Endothelial cell of umbilical vein (primary cell): ENCODE results near the gene EMCN. TPM values are rescaled to one million over a fixed set of nuclear protein-coding genes. Genes with fewer than 3 reads are reported as not detected.

ENCODE experiments used
- BruUV-seq: library from RNA; stranded (reverse); fragments of 400-500 nt; replicated peaks from 2 replicates; lab custom pipeline; 2021; lab: Mats Ljungman, UMichigan
- CTCF ChIA-PET: fragments of 300-600, 350-600 bp; sonication (Branson Sonifier 250); formaldehyde crosslinking; loops from one replicate; lab custom pipeline; 2021; ENCODE audit warnings: antibody characterized with exemption, inconsistent platforms; lab: Charles Lee
- POLR2A ChIA-PET: fragments of 300-600, 350-600 bp; sonication (Branson Sonifier 250); formaldehyde crosslinking; loops from one replicate; lab custom pipeline; 2021; ENCODE audit warnings: antibody characterized with exemption, inconsistent platforms; lab: Charles Lee
- DNase-seq: peaks from one replicate; pipeline ENCODE4 v3.0.0-alpha.2; 2011; ENCODE audit warnings: low read depth, low spot score
- FAIRE-seq: peaks from 2 replicates; lab custom pipeline; 2011; peaks lifted over from hg19 to GRCh38; lab: Jason Lieb, UNC
- H2AFZ ChIP-seq: 2 replicates; pipeline ENCODE4 v1.6.0; 2012; ENCODE audit warnings: low read depth, low read length, control low read depth, inconsistent platforms
- H3K27ac ChIP-seq: 2 replicates; pipeline ENCODE4 v1.5.1; 2011; ENCODE audit warnings: low read depth, mild to moderate bottlenecking, control low read depth, low read length, moderate library complexity; ENCODE audit not compliant: insufficient read depth
- H3K27me3 ChIP-seq, 2 experiments: 2 replicates each; pipeline versions ENCODE4 v1.6.0 to v1.6.1; 2011; ENCODE audit warnings: low read length in 2 of 2, mixed read lengths in 1 of 2; ENCODE audit not compliant: control insufficient read depth in 2 of 2, insufficient read depth in 2 of 2
- H3K36me3 ChIP-seq, 2 experiments: 2 replicates in 1 of 2; 3 replicates in 1 of 2; pipeline ENCODE4 v1.5.1; 2011; ENCODE audit warnings: low read length in 2 of 2, mild to moderate bottlenecking in 1 of 2, moderate library complexity in 1 of 2; ENCODE audit not compliant: control insufficient read depth in 2 of 2, insufficient read depth in 2 of 2; ENCODE audit errors: extremely low read depth in 1 of 2
- H3K4me1 ChIP-seq: 3 replicates; pipeline ENCODE4 v1.5.1; 2011; ENCODE audit warnings: mild to moderate bottlenecking, low read length; ENCODE audit not compliant: control insufficient read depth, insufficient read depth; ENCODE audit errors: extremely low read depth
- H3K4me2 ChIP-seq: 2 replicates; pipeline ENCODE4 v1.6.1; 2011; ENCODE audit warnings: low read length, control low read depth, mixed read lengths; ENCODE audit not compliant: insufficient read depth
- H3K4me3 ChIP-seq, 3 experiments: fragments of 200-600 bp in 1 of 3; sonication (generic), shearing (Covaris generic) in 1 of 3; replicated peaks in 1 of 3; 2 replicates each; pipeline ENCODE4 v1.5.1; 2011 to 2016; ENCODE audit warnings: control low read depth in 3 of 3, low read length in 3 of 3, mild to moderate bottlenecking in 2 of 3, inconsistent platforms in 1 of 3, low read depth in 1 of 3, moderate library complexity in 1 of 3; ENCODE audit not compliant: insufficient read depth in 1 of 3
- H3K79me2 ChIP-seq: 2 replicates; pipeline ENCODE4 v1.6.0; 2012; ENCODE audit warnings: low read length, inconsistent platforms; ENCODE audit not compliant: control insufficient read depth, insufficient read depth
- H3K9ac ChIP-seq: replicated peaks from 2 replicates; pipeline ENCODE3; 2011; ENCODE audit warnings: low read length, control low read depth; ENCODE audit not compliant: insufficient read depth; ENCODE audit errors: extremely low read depth
- H3K9me1 ChIP-seq: replicated peaks from 3 replicates; pipeline ENCODE4 v1.6.0; 2011; ENCODE audit warnings: mild to moderate bottlenecking, low read length; ENCODE audit not compliant: control insufficient read depth, insufficient read depth; ENCODE audit errors: extremely low read depth
- H3K9me3 ChIP-seq: replicated peaks from 2 replicates; pipeline ENCODE4 v1.5.1; 2012; ENCODE audit warnings: low read length, inconsistent platforms; ENCODE audit not compliant: control insufficient read depth, insufficient read depth
- H4K20me1 ChIP-seq: replicated peaks from 2 replicates; pipeline ENCODE3; 2011; ENCODE audit warnings: mild to moderate bottlenecking, low read length; ENCODE audit not compliant: control insufficient read depth, insufficient read depth; ENCODE audit errors: extremely low read depth
- EZH2 ChIP-seq: IDR thresholded peaks from 2 replicates; pipeline ENCODE4 v1.6.1; 2012; ENCODE audit warnings: borderline replicate concordance, low read depth, mild to moderate bottlenecking, moderate library complexity, low read length, inconsistent platforms; ENCODE audit not compliant: severe bottlenecking
- FOS ChIP-seq: IDR thresholded peaks from 2 replicates; pipeline ENCODE4 v1.6.1; 2011; ENCODE audit warnings: mild to moderate bottlenecking, low read length, moderate library complexity, borderline replicate concordance; ENCODE audit not compliant: insufficient read depth
- GATA2 ChIP-seq: IDR thresholded peaks from 2 replicates; pipeline ENCODE4 v1.7.0; 2011; ENCODE audit warnings: low read depth, mild to moderate bottlenecking, moderate library complexity, mixed read lengths, low read length; ENCODE audit not compliant: insufficient read length, insufficient read depth
- JUN ChIP-seq: IDR thresholded peaks from 2 replicates; pipeline ENCODE4 v1.6.1; 2011; ENCODE audit warnings: borderline replicate concordance, low read depth; ENCODE audit not compliant: insufficient read length, insufficient read depth
- MYC ChIP-seq: IDR thresholded peaks from one replicate; pipeline ENCODE4 v1.6.1; 2011; ENCODE audit warnings: mild to moderate bottlenecking, low read depth, low read length
- POLR2A ChIP-seq: IDR thresholded peaks from 2 replicates; pipeline ENCODE4 v1.6.1; 2012; ENCODE audit warnings: low read depth, mild to moderate bottlenecking, control low read depth, low read length
- POLR2AphosphoS5 ChIP-seq: IDR thresholded peaks from 2 replicates; pipeline ENCODE4 v1.6.1; 2012; ENCODE audit warnings: low read depth, mild to moderate bottlenecking, control low read depth, low read length, moderate library complexity; ENCODE audit not compliant: insufficient read depth
- dilution Hi-C: fragments of 300-500 bp; cut with MboI; formaldehyde crosslinking; loops from one replicate; pipeline ENCODE4 v1.15.0; 2019; ENCODE audit warnings: low sequenced_read_pairs; ENCODE audit not compliant: extremely low pct_ligation_motif_present
- intact Hi-C: fragments of 100-400 bp; cut with micrococcal nuclease; formaldehyde crosslinking; loops from one replicate; pipeline ENCODE4 v1.10.0; 2022
- polyA plus RNA-seq, 4 experiments: library from polyadenylated mRNA; depleted of rRNA in 3 of 4; stranded (reverse) in 3 of 4; unstranded in 1 of 4; fragments of >200 nt; gene quantifications; 2 replicates each; pipeline versions ENCODE4 v1.2.1 to v1.2.3, GENCODE V29; 2011 to 2012; ENCODE audit warnings: missing spikeins in 1 of 4
- total RNA-seq: library from RNA; stranded (reverse); gene quantifications from 2 replicates; pipeline ENCODE4 v1.2.3, GENCODE V29; 2021
- TF ChIP-seq, protein P1 (sequence below): IDR thresholded peaks from 2 replicates; pipeline ENCODE4 v1.6.1; 2011; ENCODE audit not compliant: insufficient read depth, insufficient read length
- TF ChIP-seq, protein P2 (sequence below), 2 donors: IDR thresholded peaks; 1 replicate in 1 of 2; 2 replicates in 1 of 2; pipeline ENCODE4 v1.5.1; 2011; ENCODE audit warnings: low read length in 2 of 2, mild to moderate bottlenecking in 2 of 2, moderate library complexity in 2 of 2, control low read depth in 1 of 2, inconsistent platforms in 1 of 2, low read depth in 1 of 2; ENCODE audit not compliant: insufficient read depth in 1 of 2; ENCODE audit errors: extremely low read depth in 1 of 2

The EMCN gene
- total and polyA plus RNA-seq, 2 donors (not counting 3 experiments of a cell fraction or from before 2014, with no cell fraction given): 51.6 to 97.3 TPM

GRCh38 chr4:100359441-100359840, 158.4 kb downstream of the EMCN start:
- Histone ChIP-seq H4K20me1 (no peaks in the 10 kb centered on the region), H3K4me2 (no peak overlapping the region), H3K4me1 (peaks cover 14% of the 10 kb centered on the region), H3K4me3 (no peak overlapping the region), H3K27ac (no peak overlapping the region), H2AFZ (no peak overlapping the region), H3K9me3 (no peaks in the 10 kb centered on the region), H3K36me3 (no peaks in the 10 kb centered on the region), H3K79me2 (no peaks in the 10 kb centered on the region), H3K9ac (no peak overlapping the region), H3K27me3 (no peaks in the 10 kb centered on the region), H3K9me1 (no peaks in the 10 kb centered on the region)
- TF ChIP-seq EZH2: no peak
- TF ChIP-seq JUN: no peak
- no peak for TF ChIP-seq FOS
- no peak for TF ChIP-seq MYC
- TF ChIP-seq POLR2AphosphoS5: no peak
- TF ChIP-seq POLR2A: no peak
- TF ChIP-seq, protein P1, sequence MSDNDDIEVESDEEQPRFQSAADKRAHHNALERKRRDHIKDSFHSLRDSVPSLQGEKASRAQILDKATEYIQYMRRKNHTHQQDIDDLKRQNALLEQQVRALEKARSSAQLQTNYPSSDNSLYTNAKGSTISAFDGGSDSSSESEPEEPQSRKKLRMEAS: no peak
- TF ChIP-seq GATA2: no peak
- TF ChIP-seq, protein P2, sequence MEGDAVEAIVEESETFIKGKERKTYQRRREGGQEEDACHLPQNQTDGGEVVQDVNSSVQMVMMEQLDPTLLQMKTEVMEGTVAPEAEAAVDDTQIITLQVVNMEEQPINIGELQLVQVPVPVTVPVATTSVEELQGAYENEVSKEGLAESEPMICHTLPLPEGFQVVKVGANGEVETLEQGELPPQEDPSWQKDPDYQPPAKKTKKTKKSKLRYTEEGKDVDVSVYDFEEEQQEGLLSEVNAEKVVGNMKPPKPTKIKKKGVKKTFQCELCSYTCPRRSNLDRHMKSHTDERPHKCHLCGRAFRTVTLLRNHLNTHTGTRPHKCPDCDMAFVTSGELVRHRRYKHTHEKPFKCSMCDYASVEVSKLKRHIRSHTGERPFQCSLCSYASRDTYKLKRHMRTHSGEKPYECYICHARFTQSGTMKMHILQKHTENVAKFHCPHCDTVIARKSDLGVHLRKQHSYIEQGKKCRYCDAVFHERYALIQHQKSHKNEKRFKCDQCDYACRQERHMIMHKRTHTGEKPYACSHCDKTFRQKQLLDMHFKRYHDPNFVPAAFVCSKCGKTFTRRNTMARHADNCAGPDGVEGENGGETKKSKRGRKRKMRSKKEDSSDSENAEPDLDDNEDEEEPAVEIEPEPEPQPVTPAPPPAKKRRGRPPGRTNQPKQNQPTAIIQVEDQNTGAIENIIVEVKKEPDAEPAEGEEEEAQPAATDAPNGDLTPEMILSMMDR (IDR thresholded peaks at IDR 0.05; ENCODE audit: extremely low read depth in 1 of 2, insufficient read depth in 1 of 2, low read depth in 1 of 2, low read length in 2 of 2): no peak
- intact Hi-C loops: no loop called here
- DNase-seq (no peak), FAIRE-seq (no peak)
- BruUV-seq: no TSS peak
- POLR2A ChIA-PET: no interaction called here
- CTCF ChIA-PET: no interaction called here
- dilution Hi-C loops: no loop called here
